GM18508 (cell line): ENCODE data around the gene MIGA2.
A peak's percentile ranks its signal among the peaks of the same experiment; 100 is the strongest.

ENCODE experiments used
- ATAC-seq: cut with Tn5 transposase; IDR thresholded peaks from one replicate; pipeline ENCODE4 v1.9.1; 2021; ENCODE audit warnings: moderate number of reproducible peaks; ENCODE audit not compliant: insufficient read depth, unreplicated experiment

MIGA2 gene

DNA sequence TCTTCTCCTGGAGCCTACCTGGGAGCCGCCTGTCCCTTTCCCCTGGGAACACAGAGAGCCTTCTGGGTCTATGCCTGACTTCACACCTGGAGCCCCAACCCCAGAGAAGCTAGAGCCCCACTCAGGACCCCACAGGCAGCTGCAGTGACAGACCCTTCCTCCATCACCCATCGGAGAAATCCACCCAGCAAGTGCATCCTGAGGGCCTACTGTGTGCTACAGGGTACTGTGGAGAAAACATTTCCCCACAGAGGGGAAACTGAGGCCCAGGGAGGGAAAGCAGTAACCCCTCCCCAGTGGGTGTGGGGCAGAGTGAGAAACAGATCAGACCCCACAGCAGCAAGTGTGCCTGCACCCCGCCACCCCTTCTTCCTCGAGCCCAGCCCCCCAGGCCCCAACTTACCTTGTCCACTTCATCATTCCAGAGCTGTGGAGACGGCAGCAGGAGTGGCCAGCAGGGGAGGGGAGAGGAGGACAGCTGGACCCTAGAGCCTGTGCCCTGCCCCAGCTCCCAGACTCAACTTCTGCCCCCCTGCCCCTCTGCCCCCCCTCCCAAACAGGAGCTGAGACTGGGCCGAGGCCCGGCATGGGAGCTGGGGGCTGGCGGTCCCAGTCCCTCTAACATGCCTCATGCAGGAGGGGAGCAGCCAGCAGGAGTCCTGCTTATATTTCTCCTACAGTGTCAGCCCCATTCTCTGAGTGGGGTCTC lies 26.0 kb upstream of the MIGA2 start:
- no peak for ATAC-seq

DNA sequence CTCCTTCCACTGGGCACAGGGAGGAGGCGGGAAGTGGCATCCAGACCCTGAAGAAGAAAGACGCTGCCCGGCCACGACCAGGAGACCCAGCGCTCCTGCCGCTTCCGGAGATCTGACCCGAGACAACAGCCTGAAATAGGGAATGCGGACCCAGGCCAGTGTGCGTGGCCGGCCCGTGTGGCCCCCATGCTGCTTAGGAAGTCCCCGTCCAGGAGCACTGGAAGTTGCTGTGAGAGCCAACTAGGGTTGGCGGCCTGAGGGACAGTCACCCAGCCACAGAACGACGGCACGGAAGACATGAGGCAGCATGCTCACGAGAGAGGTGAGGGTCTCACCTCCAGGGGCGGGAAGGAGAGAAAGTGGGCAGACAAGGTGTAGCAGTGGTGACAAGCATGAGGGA lies 25.3 kb upstream of the MIGA2 start:
- no peak for ATAC-seq

DNA sequence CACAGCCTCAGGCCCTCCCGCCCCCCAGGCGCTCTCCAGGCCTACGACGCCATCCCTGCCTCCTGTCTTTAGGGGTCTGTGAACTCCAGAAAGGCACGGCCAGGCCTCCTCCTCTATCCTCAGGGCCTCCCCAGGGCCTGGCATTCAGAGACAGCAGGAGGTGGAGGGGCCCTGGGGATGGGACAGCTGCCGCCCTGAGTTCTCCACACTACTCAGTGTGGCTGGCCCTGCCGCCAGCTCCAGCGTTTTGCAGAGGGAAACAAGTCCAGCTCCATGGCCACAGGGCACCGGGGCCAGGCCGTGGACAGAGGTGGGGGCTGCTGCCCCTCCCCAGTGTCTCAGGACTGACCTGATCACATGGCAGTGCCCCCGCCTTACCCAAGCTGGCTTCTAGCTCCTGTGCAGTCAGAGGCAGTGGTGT lies 24.7 kb upstream of the MIGA2 start:
- no peak for ATAC-seq

DNA sequence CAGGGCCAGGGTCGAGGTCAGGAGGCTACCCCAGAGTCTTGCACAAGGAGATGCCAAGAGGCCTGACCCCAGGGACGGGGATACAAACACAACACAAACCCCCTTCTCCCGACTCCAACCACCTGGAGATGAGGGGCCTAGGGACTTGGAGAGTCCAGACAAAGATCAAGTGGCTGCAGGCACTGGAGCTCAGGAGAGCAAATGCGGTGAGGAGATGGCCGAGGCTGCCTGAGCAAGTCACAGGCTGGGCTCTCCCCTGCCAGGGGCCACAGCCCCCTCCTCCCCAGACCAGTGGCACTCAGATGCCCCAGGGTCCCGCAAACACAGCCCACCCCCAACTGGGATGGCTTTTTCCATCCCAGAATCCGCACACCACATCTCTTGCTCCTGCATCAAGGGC lies 24.1 kb upstream of the MIGA2 start:
- no peak for ATAC-seq

DNA sequence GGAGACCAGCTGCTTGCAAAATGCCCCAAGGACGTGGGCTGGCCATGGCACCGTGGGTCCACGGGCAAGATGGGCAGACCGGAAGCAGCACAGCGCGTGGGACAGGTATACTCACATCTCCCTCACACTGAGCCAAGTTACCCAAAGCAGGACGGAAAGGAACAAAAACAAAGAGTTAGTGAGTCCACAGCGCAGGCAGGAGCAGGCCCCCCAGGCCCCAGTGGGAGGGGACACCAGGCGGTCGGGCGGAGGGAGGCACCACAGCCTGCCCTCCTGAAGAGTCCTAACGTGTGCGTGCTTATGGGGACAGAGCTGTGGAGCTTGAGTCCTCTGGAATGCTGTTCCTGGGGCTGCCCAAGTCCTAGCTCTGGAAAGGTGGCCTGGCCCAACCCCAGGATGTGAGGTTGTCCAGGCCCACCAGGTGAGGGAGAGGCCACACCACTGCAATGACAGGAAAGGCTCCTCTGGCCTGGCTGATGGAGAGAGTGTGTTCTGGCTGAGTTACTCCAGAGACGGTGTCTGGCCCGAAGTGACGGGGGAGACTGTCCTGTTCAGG lies 23.5 kb upstream of the MIGA2 start:
- no peak for ATAC-seq

DNA sequence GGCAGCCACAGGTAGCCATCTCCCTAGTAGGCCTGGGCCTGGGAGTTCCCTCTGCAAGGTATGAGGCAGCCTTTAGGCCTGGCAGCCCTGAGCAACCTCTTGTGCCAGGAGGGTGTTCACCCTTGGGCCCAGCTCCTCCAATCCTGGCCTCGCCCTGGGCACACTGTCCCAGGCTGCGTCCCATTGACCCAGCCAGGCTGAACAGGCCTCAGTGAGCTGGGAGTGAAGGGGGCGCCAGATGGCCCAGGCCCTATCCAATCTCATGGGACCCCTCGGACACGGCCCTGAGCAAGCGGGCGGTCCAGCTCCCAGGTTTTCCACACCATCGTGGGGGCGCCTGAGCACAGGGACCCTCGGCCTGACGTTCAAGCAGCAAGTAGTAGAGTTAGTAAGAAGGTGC lies 22.8 kb upstream of the MIGA2 start:
- no peak for ATAC-seq

DNA sequence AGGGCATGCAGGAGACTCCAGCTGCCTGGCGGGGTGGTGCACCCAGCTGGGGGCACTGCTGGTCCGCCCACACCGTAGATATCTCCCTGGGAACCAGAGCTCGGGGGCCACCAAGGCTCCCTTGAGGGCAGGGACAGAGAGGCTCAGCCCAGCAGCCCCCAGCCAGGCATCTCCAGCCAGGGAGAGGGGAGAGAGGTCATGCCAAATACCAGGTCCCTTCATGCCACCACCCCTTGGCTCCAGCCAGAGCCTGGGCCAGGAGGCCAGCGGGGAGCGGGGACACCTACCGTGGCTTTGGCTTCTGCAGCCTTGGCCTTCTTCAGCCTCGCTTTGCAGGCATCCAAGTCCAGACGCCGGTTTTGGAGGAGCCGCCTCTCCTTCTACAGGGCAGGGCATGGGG lies 22.3 kb upstream of the MIGA2 start:
- no peak for ATAC-seq

DNA sequence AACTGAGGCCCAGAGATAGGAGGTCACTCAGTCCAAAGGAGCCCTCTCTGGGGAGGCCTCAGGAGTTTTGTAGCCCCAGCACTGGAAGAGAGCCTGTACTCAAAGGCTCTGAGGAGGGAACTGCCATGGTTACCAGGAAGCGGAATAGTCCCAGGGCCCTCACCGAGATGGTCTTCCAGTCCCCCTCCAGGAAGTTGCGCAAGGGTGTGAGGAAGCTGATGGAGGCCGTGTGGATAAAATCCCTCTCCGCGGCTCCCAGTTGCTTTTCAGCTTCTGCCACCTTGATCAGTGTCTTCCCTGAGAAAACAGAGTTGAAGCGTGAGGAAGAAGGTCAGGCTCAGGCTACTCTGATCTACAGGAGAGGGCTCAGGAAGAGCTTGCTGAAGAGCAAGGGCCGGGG lies 21.8 kb upstream of the MIGA2 start:
- no peak for ATAC-seq

DNA sequence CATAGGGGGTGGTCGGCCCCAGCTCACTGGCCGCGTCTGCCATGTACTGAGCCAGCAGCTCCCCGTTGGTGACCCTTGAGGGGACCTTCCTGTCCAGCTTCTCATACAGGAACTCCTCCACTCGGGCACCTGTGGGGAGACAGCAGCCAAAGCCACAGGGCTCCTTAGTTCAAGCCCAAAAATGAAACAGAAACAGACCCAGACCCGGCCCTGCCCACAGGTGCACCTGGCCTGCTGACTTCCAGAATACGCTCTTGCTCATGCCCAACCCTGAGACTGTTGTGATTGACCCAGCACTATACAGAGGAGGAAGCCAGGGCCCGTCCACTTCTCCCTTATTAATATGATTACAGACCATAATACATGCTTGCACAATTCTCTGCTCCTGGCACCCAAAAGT lies 15.3 kb upstream of the MIGA2 start:
- no peak for ATAC-seq

DNA sequence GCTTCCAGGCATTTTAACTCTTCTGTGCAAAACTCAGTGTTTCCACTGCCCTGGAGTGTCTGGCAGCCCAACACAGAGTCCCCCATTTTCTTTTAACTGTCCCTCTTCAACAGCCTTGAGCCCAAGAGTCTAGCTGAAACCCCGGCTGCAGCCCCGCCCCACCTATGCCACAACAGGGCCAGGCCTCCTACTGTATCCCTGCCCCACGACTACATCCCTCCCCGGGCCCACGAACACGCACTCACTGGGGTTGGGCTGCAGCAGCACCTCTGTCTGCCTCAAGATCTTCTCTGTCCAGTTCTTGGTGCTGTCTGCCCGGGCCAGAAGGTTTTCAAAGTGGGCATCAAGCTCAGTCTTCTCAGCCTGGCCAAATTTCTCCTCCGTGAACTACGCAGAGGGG lies 14.4 kb upstream of the MIGA2 start:
- no peak for ATAC-seq

DNA sequence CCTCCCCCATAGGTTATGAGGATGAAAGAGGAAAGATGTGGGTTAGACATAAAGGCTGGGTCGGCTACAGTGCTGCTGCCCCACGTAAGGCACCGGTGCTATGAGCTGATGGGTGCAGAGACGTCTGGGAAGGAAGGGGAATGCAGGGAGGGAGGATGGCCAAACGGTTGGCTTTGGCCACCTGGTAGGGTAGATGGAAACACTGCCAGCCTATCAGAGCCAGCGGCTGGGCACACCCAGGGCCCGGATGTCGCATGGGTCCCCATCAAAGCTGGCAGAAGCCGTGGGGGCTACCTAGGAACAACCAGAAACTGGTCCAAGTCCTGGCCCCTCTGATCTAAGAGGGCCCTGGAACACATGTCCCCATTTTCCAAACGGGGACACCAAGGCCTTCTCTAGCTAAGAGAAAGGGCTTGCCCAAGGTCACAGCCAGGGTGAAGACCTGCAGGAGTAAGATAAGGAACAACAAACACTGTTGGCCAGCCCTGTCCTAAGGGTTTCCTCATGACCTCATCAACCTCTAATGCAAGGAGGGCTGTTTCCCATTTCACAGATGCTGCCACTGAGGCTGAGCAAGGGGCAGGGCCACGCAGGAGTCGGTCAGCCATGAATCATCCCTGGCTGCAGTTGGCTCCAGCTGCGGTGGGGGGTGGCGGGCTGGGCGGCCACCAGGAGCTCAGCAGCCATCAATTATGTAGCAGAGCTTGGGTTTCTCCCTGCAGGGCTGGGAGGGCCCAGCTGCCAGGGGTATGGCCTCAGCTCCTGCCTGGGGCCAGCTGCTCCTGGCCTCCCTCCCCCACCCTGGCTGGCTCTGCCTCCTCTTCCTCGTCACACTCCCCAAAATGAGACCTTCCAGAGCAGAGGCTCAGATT lies 13.2 kb upstream of the MIGA2 start:
- ATAC-seq = no peak

DNA sequence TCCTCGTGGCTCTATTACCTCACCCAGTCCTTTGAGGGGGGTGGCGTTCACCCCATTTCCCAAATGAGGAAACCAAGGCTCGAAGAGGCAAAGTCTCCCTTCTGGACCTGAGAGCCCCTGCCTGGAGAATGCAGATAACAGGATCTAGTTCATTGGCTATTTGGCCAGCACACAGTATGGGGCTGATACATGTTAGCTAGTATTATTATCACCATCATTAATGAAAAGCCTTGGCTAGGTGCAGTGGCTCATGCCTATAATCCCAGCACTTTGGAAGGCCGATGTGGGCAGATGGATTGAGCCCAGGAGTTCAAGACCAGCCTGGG lies 12.6 kb upstream of the MIGA2 start:
- no peak for ATAC-seq

DNA sequence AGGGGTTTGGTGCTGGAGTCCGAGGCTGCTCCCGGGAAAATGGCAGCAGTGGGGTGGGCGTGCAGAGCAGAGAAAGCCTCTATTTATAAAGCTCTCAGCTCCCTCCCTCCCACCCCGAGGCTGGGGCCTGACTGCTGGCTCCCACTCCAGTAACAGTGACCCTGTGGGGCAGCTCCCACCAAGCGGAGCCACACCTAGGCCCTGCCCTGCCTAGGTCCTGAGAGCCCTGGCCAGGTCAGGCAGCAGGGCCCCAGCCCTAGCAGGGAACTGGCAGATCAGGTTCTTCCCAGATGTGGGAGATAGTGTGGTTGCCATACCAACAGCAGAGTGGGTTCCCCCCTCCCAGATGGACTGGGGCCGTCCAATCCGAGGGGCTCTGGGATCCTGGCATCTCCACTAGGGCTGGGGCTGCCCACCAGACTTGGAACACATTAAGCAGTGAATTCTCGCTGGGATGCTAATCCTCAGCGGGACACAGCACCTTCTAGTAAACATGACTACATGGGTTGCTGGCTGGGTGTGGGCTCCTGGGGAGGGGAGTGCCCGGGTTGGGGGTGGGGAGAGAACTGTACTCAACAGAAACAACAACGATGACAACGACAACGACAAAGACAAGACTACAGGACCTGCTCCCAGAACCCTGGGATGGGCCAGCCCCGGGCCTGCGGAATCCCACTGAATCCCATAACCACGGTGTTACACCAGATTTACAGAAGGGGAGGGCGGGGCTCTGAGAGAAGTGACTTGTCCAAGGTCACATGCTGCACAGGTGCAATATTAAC lies 9.8 kb upstream of the MIGA2 start:
- no peak for ATAC-seq

DNA sequence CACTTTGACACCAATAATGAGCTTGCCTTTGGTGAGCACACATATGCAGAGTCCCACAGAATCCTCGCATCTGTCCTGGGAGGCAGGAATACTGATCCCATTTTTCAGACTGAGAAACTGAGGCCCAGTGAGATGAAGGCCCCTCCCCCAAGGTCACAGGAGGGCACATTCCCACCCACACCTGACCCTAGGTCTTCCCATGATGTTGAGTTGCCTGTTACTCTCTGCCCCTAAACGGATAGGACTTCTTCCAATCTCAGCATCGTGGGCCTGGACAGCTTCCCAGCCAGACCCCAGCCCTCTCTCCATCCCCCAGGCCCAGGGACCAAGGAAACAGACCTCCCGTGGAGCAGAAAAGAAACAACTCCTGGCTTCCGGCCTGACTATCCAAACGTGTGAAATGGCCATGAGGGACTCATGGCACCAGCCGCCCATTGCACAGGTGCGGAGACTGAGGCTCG lies 9.2 kb upstream of the MIGA2 start:
- no peak for ATAC-seq

DNA sequence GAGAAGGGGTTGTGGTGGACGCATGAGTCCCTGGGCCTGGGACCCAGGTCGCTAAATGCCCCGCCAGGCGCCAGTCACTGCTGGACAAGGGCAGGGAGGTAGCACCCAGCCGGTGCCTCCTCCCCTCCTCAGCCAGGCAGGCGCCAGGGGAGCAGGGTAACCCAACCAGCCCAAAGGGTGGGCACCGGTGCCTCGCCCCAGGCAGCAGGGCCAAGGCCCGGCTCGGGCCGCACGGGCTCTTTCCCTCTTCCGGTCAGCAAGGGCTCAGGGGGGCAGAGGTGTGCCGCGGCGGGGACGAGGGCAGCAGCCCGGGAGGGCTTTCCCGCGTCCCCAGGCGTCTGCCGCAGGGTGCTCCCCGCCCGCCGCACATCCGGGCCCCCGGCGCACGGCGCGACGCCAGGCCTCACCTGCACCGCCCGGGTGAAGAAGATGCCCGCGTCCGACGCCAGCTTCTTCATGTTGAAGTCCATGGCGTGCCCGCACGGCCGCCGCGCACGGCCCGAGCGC lies 8.7 kb upstream of the MIGA2 start:
- no peak for ATAC-seq

DNA sequence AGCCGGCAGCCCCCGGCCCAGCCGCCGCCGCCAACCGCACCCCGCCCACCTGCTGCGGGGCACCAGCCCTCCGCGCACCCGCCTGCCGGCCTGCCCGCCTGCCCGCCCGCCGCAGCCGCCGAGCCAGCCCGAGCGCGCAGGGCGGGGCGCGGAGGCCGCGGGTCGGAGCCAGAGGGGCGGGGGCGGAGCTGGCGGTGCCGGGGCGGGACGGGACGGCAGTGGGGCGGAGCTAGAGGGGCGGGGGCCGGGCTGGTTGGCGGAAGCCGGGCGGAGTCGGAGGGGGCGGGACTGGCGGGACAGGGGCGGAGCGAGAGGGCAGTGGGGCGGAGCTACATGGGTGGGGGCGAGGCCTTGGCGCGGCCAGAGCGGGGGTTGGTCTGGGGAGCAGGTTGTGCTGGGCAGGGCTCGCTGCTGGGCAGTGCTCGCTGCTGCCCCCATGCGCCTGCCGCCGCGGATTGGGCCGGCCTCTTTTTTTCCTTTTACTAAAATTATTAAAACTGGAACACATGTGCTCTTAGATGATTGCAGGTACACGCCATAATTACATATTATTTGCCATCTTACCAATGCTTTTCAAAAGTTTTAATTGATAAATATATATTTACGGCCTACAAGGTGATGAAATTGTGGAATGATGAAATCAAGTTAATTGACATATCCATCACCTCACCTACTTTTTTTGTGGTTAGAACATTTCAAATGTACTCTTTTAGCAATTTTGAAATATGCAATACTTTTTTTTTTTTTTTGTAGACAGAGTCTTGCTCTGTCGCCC lies 8.0 kb upstream of the MIGA2 start, which contains the start of gene SH3GLB2:
SH3GLB2 (minus strand) TSS at position 140 of the 775 bp plus-strand sequence. CDS start 177 bp downstream, outside the sequence.
- ATAC-seq = peak; percentile 31

DNA sequence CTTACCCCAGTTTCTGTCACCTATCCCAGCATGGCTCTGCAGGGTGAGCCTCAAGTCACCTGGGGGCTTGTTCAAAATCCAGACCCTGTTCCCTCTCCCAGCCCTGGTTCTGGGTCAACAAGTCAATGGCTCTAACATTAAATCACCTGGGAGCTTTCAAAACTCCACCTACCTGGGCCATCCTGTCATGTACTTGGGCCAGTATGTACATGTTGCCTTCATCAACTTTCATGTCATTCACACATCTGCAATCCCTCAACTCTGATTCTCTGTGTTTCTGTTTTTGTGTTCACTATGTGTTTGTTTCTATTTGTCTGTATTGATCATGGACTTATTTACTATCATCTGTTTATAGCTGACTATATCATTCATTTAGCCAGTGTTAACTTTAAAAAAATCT lies 6.2 kb upstream of the MIGA2 start:
- no peak for ATAC-seq

DNA sequence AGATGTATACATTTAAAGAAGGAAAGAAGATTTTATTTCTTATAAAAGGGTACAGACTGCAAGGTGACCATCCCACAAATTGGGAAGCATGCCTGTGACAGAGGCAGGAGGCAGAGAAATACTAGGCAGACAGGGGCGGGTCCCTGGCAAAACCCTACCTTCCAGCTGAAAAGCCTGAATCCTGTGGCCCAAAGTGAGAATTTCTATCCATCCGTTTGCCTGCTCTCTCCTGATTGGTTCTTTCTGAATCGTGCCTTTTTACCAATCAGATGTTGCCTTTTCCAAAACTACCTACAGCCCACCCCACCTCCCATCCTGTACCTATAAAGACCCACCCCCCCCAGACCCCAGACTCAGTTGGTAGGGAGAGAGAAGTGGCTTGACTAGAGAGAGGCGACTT lies 4.9 kb upstream of the MIGA2 start:
- ATAC-seq = no peak

DNA sequence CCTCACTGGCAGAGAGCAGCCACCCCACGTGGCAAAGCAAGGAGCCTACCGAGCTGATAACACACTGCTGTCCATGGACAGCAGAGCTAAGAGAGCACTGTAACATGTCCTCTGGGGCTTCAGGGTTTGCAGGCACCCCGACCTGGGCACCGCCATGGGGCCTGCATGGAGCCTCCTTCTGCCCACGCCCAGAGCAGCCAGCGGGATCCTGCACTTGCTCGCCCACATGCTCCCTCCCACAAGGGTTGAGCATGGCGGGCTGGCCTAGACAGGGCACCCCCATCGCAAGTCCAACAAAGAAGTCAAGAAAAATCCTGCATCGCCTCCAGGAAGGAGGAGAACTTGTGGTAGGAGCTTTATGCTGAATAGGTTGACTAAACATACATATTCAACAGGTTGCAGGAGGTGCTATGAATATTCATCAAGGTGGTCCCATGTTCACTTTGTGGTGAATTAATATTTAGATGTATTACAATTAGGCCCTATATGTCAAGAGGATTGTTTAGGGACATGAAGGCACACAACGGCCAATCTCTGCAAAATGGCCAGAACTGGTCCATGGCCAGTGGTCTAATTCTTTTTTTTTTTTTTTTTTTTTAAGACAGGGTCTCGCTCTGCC lies 3.8 kb upstream of the MIGA2 start:
- no peak for ATAC-seq
